K562 (cell line): Measurements from ENCODE around the gene GSKIP. TPM values are rescaled to one million over a fixed set of nuclear protein-coding genes. Genes with fewer than 3 reads are reported as not detected.
A peak's percentile ranks its signal among the peaks of the same experiment; 100 is the strongest.
"Not testable (repeated sequence)": the region's sequence is repeated elsewhere in the genome, so short reads cannot be mapped to it uniquely, and the experiment has no call there.

Experiments
- ATAC-seq: fragments of 200-7000 bp; cut with Tn5 transposase; 3 replicates; pipeline ENCODE4 v1.9.1; 2020; ENCODE audit warnings: moderate library complexity
- BruUV-seq: library from RNA; stranded (reverse); fragments of 400-500 nt; replicated peaks from 2 replicates; lab custom pipeline; 2021; lab: Mats Ljungman, UMichigan
- CTCF ChIA-PET: fragments of 300-600 bp; formaldehyde crosslinking; extraction: SDS; loops from one replicate; lab custom pipeline; 2021; ENCODE audit warnings: low intra/inter-chr PET ratio; lab: Yijun Ruan, JAX
- POLR2A ChIA-PET: fragments of 300-600, 350-650 bp; sonication (Branson Sonifier 250); formaldehyde crosslinking; extraction: SDS; loops from one replicate; lab custom pipeline; 2021; ENCODE audit warnings: antibody characterized with exemption, inconsistent platforms; lab: Yijun Ruan, JAX
- DNase-seq, 4 experiments: peaks; one replicate each; pipeline versions ENCODE4 v3.0.0 to v3.0.0-alpha.2; 2011 to 2018; ENCODE audit warnings: low spot score in 3 of 4, mixed read lengths in 3 of 4; ENCODE audit errors: extremely low read depth in 1 of 4
- FAIRE-seq: peaks from 2 replicates; lab custom pipeline; 2011; peaks lifted over from hg19 to GRCh38; lab: Jason Lieb, UNC
- H2AFZ ChIP-seq: 2 replicates; pipeline ENCODE4 v1.6.0; 2011; ENCODE audit warnings: low read depth, low read length, control low read depth, inconsistent platforms
- H3K27ac ChIP-seq: fragments of 200-600 bp; 3 replicates; pipeline ENCODE4 v1.8.0; 2011; ENCODE audit warnings: low read depth, mild to moderate bottlenecking, control low read depth, inconsistent platforms, low read length, moderate library complexity, mixed read lengths; ENCODE audit errors: extremely low read depth
- H3K27me3 ChIP-seq, 2 experiments: fragments of 300-600 bp in 1 of 2; 2 replicates in 1 of 2; 3 replicates in 1 of 2; pipeline versions ENCODE4 v1.6.0 to v1.8.0; 2011; ENCODE audit warnings: inconsistent platforms in 2 of 2, low read length in 2 of 2, mild to moderate bottlenecking in 1 of 2, mixed read lengths in 1 of 2, moderate library complexity in 1 of 2; ENCODE audit not compliant: control insufficient read depth in 2 of 2, insufficient read depth in 2 of 2
- H3K36me3 ChIP-seq: fragments of 300-600 bp; 3 replicates; pipeline ENCODE4 v1.8.0; 2011; ENCODE audit warnings: mild to moderate bottlenecking, low read length, inconsistent platforms; ENCODE audit not compliant: control insufficient read depth, insufficient read depth
- H3K4me1 ChIP-seq, 2 experiments: fragments of 200-600 bp in 1 of 2; replicated peaks in 1 of 2; 2 replicates in 1 of 2; 3 replicates in 1 of 2; pipeline versions ENCODE4 v1.5.1 to v1.8.0; 2011; ENCODE audit warnings: inconsistent platforms in 2 of 2, low read length in 2 of 2, mild to moderate bottlenecking in 1 of 2, mixed read lengths in 1 of 2, moderate library complexity in 1 of 2; ENCODE audit not compliant: control insufficient read depth in 2 of 2, insufficient read depth in 2 of 2
- H3K4me2 ChIP-seq: 2 replicates; pipeline ENCODE4 v1.6.1; 2011; ENCODE audit warnings: low read length, control low read depth, inconsistent platforms, mixed read lengths; ENCODE audit not compliant: insufficient read depth
- H3K4me3 ChIP-seq: fragments of 200-600 bp; sonication (generic), shearing (Covaris generic); 2 replicates; pipeline ENCODE4 v1.5.1; 2016; ENCODE audit warnings: control low read depth, inconsistent platforms
- H3K79me2 ChIP-seq: fragments of 200-600 bp; 3 replicates; pipeline ENCODE4 v1.8.0; 2011; ENCODE audit warnings: low read length, inconsistent platforms; ENCODE audit not compliant: control insufficient read depth, insufficient read depth
- H3K9ac ChIP-seq, 2 experiments: 2 replicates each; pipeline versions ENCODE4 v1.6.0 to v1.6.1; 2011; ENCODE audit warnings: low read depth in 2 of 2, low read length in 2 of 2, control low read depth in 1 of 2, inconsistent platforms in 1 of 2, mild to moderate bottlenecking in 1 of 2, mixed read lengths in 1 of 2; ENCODE audit not compliant: insufficient read depth in 1 of 2
- H3K9me1 ChIP-seq: one replicate; pipeline ENCODE4 v1.6.0; 2011; ENCODE audit warnings: inconsistent platforms, mild to moderate bottlenecking, low read length, moderate library complexity; ENCODE audit not compliant: control insufficient read depth, insufficient read depth
- H3K9me3 ChIP-seq: replicated peaks from 2 replicates; pipeline ENCODE4 v1.5.1; 2011; ENCODE audit warnings: low read depth, low read length, inconsistent platforms; ENCODE audit not compliant: control insufficient read depth, insufficient read depth
- H4K20me1 ChIP-seq: replicated peaks from 2 replicates; pipeline ENCODE4 v1.6.1; 2011; ENCODE audit warnings: low read length, inconsistent platforms, mixed read lengths; ENCODE audit not compliant: control insufficient read depth, insufficient read depth
- CBX1 ChIP-seq: sonication (generic); IDR thresholded peaks from 2 replicates; pipeline ENCODE4 v1.6.1; 2016; ENCODE audit warnings: antibody characterized with exemption, low read depth, mild to moderate bottlenecking
- CSDE1 ChIP-seq, 2 experiments: fragments of 450-650 bp; IDR thresholded peaks; 2 replicates each; pipeline ENCODE4 v1.6.1; 2016; ENCODE audit warnings: mild to moderate bottlenecking in 1 of 2
- DPF2 ChIP-seq: fragments of 450-650 bp; IDR thresholded peaks from 2 replicates; pipeline ENCODE4 v1.6.1; 2016
- JUND ChIP-seq, 2 experiments: IDR thresholded peaks; 2 replicates in 1 of 2; 3 replicates in 1 of 2; pipeline ENCODE4 v1.6.1; 2011; ENCODE audit warnings: borderline replicate concordance in 2 of 2, low read depth in 2 of 2, low read length in 2 of 2, improper control_type of control experiment in 1 of 2, missing biosample characterization in 1 of 2, missing genetic modification characterization in 1 of 2, missing genetic modification reagents in 1 of 2
- MAFK ChIP-seq: IDR thresholded peaks from 2 replicates; pipeline ENCODE4 v1.6.1; 2011; ENCODE audit warnings: low read length, improper control_type of control experiment
- NFE2L1 ChIP-seq: fragments of 450-650 bp; IDR thresholded peaks from 2 replicates; pipeline ENCODE4 v1.6.1; 2016; ENCODE audit warnings: missing genetic modification characterization, low read depth, mild to moderate bottlenecking, missing compliant biosample characterization, moderate library complexity, borderline replicate concordance
- RBBP5 ChIP-seq: fragments of 200-600 bp; sonication (generic); IDR thresholded peaks from 2 replicates; pipeline ENCODE4 v1.6.1; 2012; ENCODE audit warnings: borderline replicate concordance, mild to moderate bottlenecking, low read length, control low read depth, inconsistent platforms; ENCODE audit not compliant: insufficient read depth, poor library complexity, severe bottlenecking
- STAT5B ChIP-seq: fragments of 250-450 bp; sonication (Bioruptor Pico); IDR thresholded peaks from 2 replicates; pipeline ENCODE4 v1.8.0; 2021; ENCODE audit warnings: mild to moderate bottlenecking, inconsistent platforms
- ZBTB7A ChIP-seq: IDR thresholded peaks from 2 replicates; pipeline ENCODE4 v1.6.1; 2011; ENCODE audit warnings: low read depth, mild to moderate bottlenecking, low read length, moderate library complexity, borderline replicate concordance; ENCODE audit not compliant: control insufficient read depth
- ZNF124 ChIP-seq: sonication (generic); formaldehyde crosslinking; IDR thresholded peaks from 2 replicates; pipeline ENCODE4 v1.8.1; 2022; ENCODE audit warnings: missing genetic modification reagents
- ZNF146 ChIP-seq: IDR thresholded peaks from one replicate; pipeline ENCODE4 v1.6.1; 2018; ENCODE audit warnings: missing compliant biosample characterization; ENCODE audit not compliant: unreplicated experiment
- ZNF77 ChIP-seq: fragments of 250-450 bp; sonication (Bioruptor Pico); IDR thresholded peaks from 2 replicates; pipeline ENCODE4 v1.5.0; 2020
- WGBS: fragments of 100-300 bp; shearing (Covaris generic); methylation state at CpG from one replicate; pipeline ENCODE4 v1.1.6; 2016; ENCODE audit warnings: low coverage, mixed read lengths; ENCODE audit not compliant: insufficient coverage; ENCODE audit errors: missing lambda C conversion rate; 5-methylcytosine and 5-hydroxymethylcytosine counted together
- in situ Hi-C: fragments of 300-500 bp; cut with MboI; formaldehyde crosslinking; loops from 4 replicates; pipeline ENCODE4 v1.15.0; 2018; ENCODE audit warnings: inconsistent platforms, mixed read lengths
- intact Hi-C: fragments of 100-400 bp; cut with micrococcal nuclease; formaldehyde crosslinking; loops from 2 replicates; pipeline ENCODE4 v1.14.2; 2022
- polyA plus RNA-seq, 8 experiments: library from polyadenylated mRNA; depleted of rRNA in 4 of 8; stranded (reverse) in 5 of 8; unstranded in 3 of 8; fragments of >200 nt; fragmentation: Nextera tagmentation in 2 of 8; fragmentation: Illumina TruSeq in 1 of 8; extraction: Ambion mirVana in 2 of 8; extraction: Trizol in 1 of 8; gene quantifications; 2 replicates each; pipeline versions ENCODE4 v1.2.1 to v1.2.3, GENCODE V29; 2011 to 2014; ENCODE audit warnings: inconsistent platforms in 1 of 8, missing spikeins in 1 of 8
- total RNA-seq, 7 experiments: library from RNA; depleted of rRNA in 6 of 7; stranded (reverse); fragments of >200 nt in 6 of 7; fragmentation: Illumina TruSeq in 2 of 7; extraction: Trizol in 2 of 7; gene quantifications; 2 replicates each; pipeline versions ENCODE4 v1.2.1 to v1.2.3, GENCODE V29; 2011 to 2021; ENCODE audit warnings: low replicate concordance in 1 of 7
- TF ChIP-seq, protein P1 (sequence below): fragments of 450-650 bp; formaldehyde crosslinking; conservative IDR thresholded peaks from 2 replicates; pipeline ENCODE4 v1.4.0; 2022; ENCODE audit warnings: mild to moderate bottlenecking, missing genetic modification characterization

The GSKIP gene
- total and polyA plus RNA-seq, 9 of the 15 experiments (the other 6 are each of a cell fraction or from before 2014, with no cell fraction given) = 12.9 to 58.9 (median 22.2) TPM

DNA sequence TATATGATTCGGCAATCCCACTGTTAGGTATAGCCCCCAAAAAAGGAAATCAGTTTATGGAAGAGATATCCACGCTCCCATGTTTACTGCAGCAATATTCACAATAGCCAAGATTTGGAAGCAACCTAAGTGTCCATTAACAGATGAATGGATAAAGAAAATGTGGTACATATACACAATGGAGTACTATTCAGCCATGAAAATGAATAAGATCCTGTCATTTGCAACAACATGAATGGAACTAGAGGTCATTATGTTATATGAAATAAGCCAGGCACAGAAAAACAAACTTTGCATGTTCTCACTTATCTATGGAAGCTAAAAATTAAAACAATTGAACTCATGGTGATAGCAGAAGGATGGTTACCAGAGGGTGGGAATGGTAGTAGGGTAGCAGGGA is 15.4 kb upstream of the GSKIP start:
- not testable (repeated sequence) for FAIRE-seq, H3K4me1 ChIP-seq, H3K27ac ChIP-seq
- TF ChIP-seq ZNF146 (CRISPR knock-in tag) = peak; percentile 63
- TF ChIP-seq, all 486 proteins: peak for 1; not testable (repeated sequence) for 485
- H3K9me1 ChIP-seq, H2AFZ ChIP-seq, H4K20me1 ChIP-seq, CTCF ChIA-PET, POLR2A ChIA-PET, in situ Hi-C loops, H3K27me3 ChIP-seq, H3K9ac ChIP-seq, intact Hi-C loops, H3K4me2 ChIP-seq, H3K9me3 ChIP-seq, BruUV-seq, ATAC-seq, H3K4me3 ChIP-seq, H3K36me3 ChIP-seq, DNase-seq: not testable (repeated sequence)
- WGBS = 83% methylated on average over 2 of the region's 2 CpGs
- peaks cover 17% of the 10 kb centered on the region; the same call in 2 of the 3 replicates for H3K79me2 ChIP-seq

DNA sequence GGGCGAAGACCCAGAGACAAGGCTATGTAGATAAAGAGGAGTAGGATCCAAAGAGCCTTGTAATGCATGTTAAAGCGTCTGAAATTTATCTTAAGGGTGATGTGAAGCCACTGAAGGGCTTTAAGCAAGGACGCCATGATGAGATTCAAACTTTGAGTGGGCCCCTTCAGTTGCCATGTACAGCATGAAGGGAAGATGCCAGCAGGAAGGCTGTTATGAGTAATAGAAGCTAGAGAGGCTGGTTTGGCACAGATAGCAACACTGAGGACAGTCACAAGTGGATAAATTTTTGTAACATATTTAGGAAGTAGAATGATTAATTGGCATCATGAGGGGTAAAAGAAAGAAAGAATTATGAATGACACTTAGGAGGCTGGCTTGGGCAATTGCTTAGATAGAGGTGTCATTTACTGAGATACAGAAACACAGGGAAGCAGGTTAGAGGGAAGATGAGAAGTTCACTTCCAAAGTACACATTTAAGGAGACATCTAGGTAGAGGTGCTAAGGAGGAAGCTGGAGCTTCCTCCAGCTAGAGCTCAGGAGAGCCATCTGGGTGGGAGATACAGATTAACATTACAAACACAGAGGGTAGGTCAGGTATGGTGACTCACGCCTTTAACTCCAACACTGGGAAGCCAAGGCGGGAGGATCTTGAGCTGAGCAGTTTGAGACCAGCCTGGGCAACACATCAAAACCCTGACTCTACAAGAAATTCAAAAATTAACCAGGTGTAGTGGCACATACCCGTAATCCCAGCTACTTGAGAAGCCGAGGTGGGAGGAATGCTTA is 13.8 kb upstream of the GSKIP start:
- FAIRE-seq = no peak
- CTCF ChIA-PET = no interaction called here
- TF ChIP-seq CSDE1 (IDR thresholded peaks at IDR 0.05) = no peak
- 0 out of 2 replicates have a peak, but pooled peaks have one; percentile 24 for TF ChIP-seq DPF2
- TF ChIP-seq JUND (IDR thresholded peaks at IDR 0.05; ENCODE audit: borderline replicate concordance, low read depth, low read length) = peak; percentile 53
- TF ChIP-seq JUND (tag; IDR thresholded peaks at IDR 0.05; ENCODE audit: borderline replicate concordance, low read depth, low read length) = no peak
- TF ChIP-seq STAT5B (CRISPR knock-in tag) = no peak
- no peak for TF ChIP-seq ZNF124
- TF ChIP-seq ZBTB7A = no peak
- no peak for TF ChIP-seq MAFK
- TF ChIP-seq NFE2L1 (tag) = no peak
- TF ChIP-seq CBX1 = no peak
- TF ChIP-seq ZNF77 (CRISPR knock-in tag) = no peak
- TF ChIP-seq, protein P1, sequence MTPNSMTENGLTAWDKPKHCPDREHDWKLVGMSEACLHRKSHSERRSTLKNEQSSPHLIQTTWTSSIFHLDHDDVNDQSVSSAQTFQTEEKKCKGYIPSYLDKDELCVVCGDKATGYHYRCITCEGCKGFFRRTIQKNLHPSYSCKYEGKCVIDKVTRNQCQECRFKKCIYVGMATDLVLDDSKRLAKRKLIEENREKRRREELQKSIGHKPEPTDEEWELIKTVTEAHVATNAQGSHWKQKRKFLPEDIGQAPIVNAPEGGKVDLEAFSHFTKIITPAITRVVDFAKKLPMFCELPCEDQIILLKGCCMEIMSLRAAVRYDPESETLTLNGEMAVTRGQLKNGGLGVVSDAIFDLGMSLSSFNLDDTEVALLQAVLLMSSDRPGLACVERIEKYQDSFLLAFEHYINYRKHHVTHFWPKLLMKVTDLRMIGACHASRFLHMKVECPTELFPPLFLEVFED (CRISPR knock-in tag) = no peak
- no peak for TF ChIP-seq RBBP5

More for the DNA sequence above, 13.8 kb upstream of the GSKIP start:
- Histone ChIP-seq H3K4me1 (peaks cover 4 to 11% of the 10 kb centered on the region in 2 experiments; a peak in 4 of 5 replicates), H3K27ac (no peak overlapping the region), H3K36me3 (no peaks in the 10 kb centered on the region; the same call in 1 of the 3 replicates), H3K4me3 (no peak overlapping the region), H3K27me3 (no peaks in the 10 kb centered on the region), H3K9me3 (no peaks in the 10 kb centered on the region), H2AFZ (no peak overlapping the region), H3K4me2 (0 out of 2 replicates have a peak overlapping the region, but pooled peaks have one; percentile 3), H3K9ac (peak overlapping the region in 1 of 2 experiments; percentile 55; a peak in 1 of 4 replicates), H3K79me2 (peaks cover 22% of the 10 kb centered on the region), H4K20me1 (no peaks in the 10 kb centered on the region), H3K9me1 (no peaks in the 10 kb centered on the region)
- in situ Hi-C loops = no loop called here
- peak in 1 of 4 experiments; percentile 41 for DNase-seq
- WGBS = 54% methylated on average over 7 of the region's 7 CpGs
- peak; percentile 81 for ATAC-seq
- POLR2A ChIA-PET = interaction anchor here (1.1 kb wide), 1 partner anchor 16 kb away, joined by 3 read pairs; no protein-coding TSS in a partner anchor
- no TSS peak for BruUV-seq
- intact Hi-C loops = no loop called here
